Mucosa of descending colon (tissue), 3 donors: ENCODE results near the gene DACH1. TPM values are rescaled to one million over a fixed set of nuclear protein-coding genes. Genes with fewer than 3 reads are reported as not detected.

Source experiments
- ATAC-seq: fragments of 200-7000 bp; cut with Tn5 transposase; one replicate; pipeline ENCODE4 v1.9.1; 2020; ENCODE audit warnings: mild to moderate bottlenecking, moderate library complexity
- DNase-seq, 3 donors: peaks; one replicate each; pipeline ENCODE4 v3.0.0-alpha.2; 2020
- H3K36me3 ChIP-seq: fragments of 200-600 bp; one replicate; pipeline ENCODE4 v1.8.0; 2021; ENCODE audit warnings: low read depth, mild to moderate bottlenecking
- H3K4me1 ChIP-seq: fragments of 200-600 bp; one replicate; pipeline ENCODE4 v1.8.0; 2021; ENCODE audit warnings: low read depth, mild to moderate bottlenecking
- H3K4me3 ChIP-seq: fragments of 200-600 bp; one replicate; pipeline ENCODE4 v1.8.0; 2021; ENCODE audit warnings: mild to moderate bottlenecking
- H3K9me3 ChIP-seq: fragments of 200-600 bp; one replicate; pipeline ENCODE4 v1.8.0; 2021; ENCODE audit warnings: mild to moderate bottlenecking
- CTCF ChIP-seq: fragments of 200-600 bp; IDR thresholded peaks from one replicate; pipeline ENCODE4 v1.8.0; 2022; ENCODE audit warnings: antibody characterized with exemption, mild to moderate bottlenecking
- intact Hi-C, 2 donors: fragments of 100-400 bp; cut with DNase I in 1 of 2; cut with micrococcal nuclease in 1 of 2; formaldehyde crosslinking; loops; one replicate each; pipeline versions ENCODE4 v1.11.0 to v1.11.1; 2022; cut with DNase I, micrococcal nuclease
- total RNA-seq, 3 donors: library from RNA; stranded (reverse); fragmentation: NEBNext Ultra II Directional in 2 of 3; extraction: Animal tissue kit (Norgen Biotek cat#: 25700) in 2 of 3; gene quantifications; one replicate each; pipeline versions ENCODE4 v1.2.1 to v1.2.4, GENCODE V29; 2021 to 2023
- donor health status: DM: no; HTN: no; CAD: no; lungs with moderate emphysema.
- donor health status: DM: no; HTN: no; CAD: no.
- donor health status: DM: no; HTN: yes; CAD: no.

DACH1 gene
- total RNA-seq, 3 donors from 2014 or later = 3.2 to 6.5 (median 6.4) TPM

- ATAC-seq = no peak
- no peak for DNase-seq
- intact Hi-C loops = no loop called here
- Histone ChIP-seq H3K4me1 (peaks cover 6% of the 10 kb centered on the region), H3K9me3 (no peaks in the 10 kb centered on the region), H3K36me3 (no peaks in the 10 kb centered on the region), H3K4me3 (no peak overlapping the region)
- TF ChIP-seq CTCF = no peak
Observed at GRCh38 chr13:71861769-71862458, 5.1 kb downstream of the DACH1 start.

- H3K4me1 ChIP-seq = peaks cover 6% of the 10 kb centered on the region
- H3K4me3 ChIP-seq = no peak overlapping the region
- H3K9me3 ChIP-seq = no peaks in the 10 kb centered on the region
- ATAC-seq = no peak
- no peak for TF ChIP-seq CTCF
- intact Hi-C loops = no loop called here
- H3K36me3 ChIP-seq = no peaks in the 10 kb centered on the region
- DNase-seq = no peak
Observed at GRCh38 chr13:71860547-71861138, 6.4 kb downstream of the DACH1 start.

- Histone ChIP-seq H3K9me3 (no peaks in the 10 kb centered on the region), H3K36me3 (no peaks in the 10 kb centered on the region), H3K4me3 (no peak overlapping the region), H3K4me1 (peaks cover 6% of the 10 kb centered on the region)
- TF ChIP-seq CTCF = no peak
- DNase-seq (no peak), ATAC-seq (peak; percentile 59)
- intact Hi-C loops = no loop called here
Observed at GRCh38 chr13:71858647-71859046, 8.4 kb downstream of the DACH1 start.

- TF ChIP-seq CTCF = no peak
- Histone ChIP-seq H3K4me1 (peaks cover 6% of the 10 kb centered on the region), H3K4me3 (no peak overlapping the region), H3K36me3 (no peaks in the 10 kb centered on the region), H3K9me3 (no peaks in the 10 kb centered on the region)
- no peak for ATAC-seq
- no peak for DNase-seq
- intact Hi-C loops = no loop called here
Observed at GRCh38 chr13:71856548-71857043, 10.4 kb downstream of the DACH1 start.

- H3K4me1 ChIP-seq = peaks cover 3% of the 10 kb centered on the region
- no peak overlapping the region for H3K4me3 ChIP-seq
- intact Hi-C loops = no loop called here
- no peaks in the 10 kb centered on the region for H3K36me3 ChIP-seq
- H3K9me3 ChIP-seq = no peaks in the 10 kb centered on the region
- no peak for DNase-seq
- TF ChIP-seq CTCF = no peak
- ATAC-seq = no peak
Observed at GRCh38 chr13:71854401-71854800, 12.6 kb downstream of the DACH1 start.
